ENCODE results near the gene KLRC3.

DNA sequence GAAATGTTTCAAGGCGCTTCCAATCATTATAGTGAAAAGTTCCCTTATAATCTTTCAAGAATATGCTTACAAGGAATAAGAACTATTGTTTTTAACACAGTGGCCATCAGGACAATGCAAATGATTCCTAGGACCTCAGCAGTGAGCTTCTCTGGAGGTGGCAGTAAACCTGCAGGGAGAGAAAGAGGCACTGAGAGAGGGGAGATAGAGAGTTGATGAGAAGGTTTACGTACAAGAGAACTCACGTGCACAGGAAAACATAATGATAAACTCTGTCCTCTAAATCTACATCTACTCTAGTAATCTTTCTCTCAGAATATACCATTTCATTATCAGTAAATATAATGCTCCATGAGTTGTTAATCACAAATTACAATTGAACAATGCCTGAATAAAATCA, 11.6 kb downstream of the KLRC3 start:
- no peak for TF ChIP-seq POLR2A (IDR thresholded peaks at IDR 0.05; ENCODE audit: low read depth)
- TF ChIP-seq POLR2AphosphoS5 (IDR thresholded peaks at IDR 0.05): no peak
- TF ChIP-seq, protein P1, sequence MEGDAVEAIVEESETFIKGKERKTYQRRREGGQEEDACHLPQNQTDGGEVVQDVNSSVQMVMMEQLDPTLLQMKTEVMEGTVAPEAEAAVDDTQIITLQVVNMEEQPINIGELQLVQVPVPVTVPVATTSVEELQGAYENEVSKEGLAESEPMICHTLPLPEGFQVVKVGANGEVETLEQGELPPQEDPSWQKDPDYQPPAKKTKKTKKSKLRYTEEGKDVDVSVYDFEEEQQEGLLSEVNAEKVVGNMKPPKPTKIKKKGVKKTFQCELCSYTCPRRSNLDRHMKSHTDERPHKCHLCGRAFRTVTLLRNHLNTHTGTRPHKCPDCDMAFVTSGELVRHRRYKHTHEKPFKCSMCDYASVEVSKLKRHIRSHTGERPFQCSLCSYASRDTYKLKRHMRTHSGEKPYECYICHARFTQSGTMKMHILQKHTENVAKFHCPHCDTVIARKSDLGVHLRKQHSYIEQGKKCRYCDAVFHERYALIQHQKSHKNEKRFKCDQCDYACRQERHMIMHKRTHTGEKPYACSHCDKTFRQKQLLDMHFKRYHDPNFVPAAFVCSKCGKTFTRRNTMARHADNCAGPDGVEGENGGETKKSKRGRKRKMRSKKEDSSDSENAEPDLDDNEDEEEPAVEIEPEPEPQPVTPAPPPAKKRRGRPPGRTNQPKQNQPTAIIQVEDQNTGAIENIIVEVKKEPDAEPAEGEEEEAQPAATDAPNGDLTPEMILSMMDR (IDR thresholded peaks at IDR 0.05): no peak
- no peak for TF ChIP-seq EP300 (IDR thresholded peaks at IDR 0.05)
